ENCODE data around the gene MRM3.
"Not testable (repeated sequence)": the region's sequence is repeated elsewhere in the genome, so short reads cannot be mapped to it uniquely, and the experiment has no call there.

The MRM3 gene

DNA sequence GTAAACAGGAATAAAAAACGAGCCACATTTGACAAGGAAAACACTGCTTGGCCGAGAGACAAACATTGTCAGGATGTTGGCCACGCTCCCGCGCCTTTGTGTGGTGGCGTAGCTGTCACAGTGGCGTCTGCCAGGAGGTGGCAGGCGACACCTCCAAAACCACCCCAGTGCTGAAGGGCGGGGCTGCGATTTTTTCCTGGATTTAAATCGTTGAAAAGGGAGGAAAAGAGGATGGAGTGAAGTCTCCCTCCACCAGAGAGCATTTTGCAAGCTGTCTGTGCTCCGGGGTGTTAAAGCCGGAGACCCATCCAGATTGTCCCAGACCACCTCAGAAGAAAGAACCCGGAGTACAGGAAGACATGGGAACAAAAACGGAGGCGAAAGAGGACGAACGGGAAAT is 12.7 kb downstream of the MRM3 start:
- FAIRE-seq (peak; percentile 76), DNase-seq (ENCODE audit: insufficient read length, low spot score) (peak; percentile 77)

DNA sequence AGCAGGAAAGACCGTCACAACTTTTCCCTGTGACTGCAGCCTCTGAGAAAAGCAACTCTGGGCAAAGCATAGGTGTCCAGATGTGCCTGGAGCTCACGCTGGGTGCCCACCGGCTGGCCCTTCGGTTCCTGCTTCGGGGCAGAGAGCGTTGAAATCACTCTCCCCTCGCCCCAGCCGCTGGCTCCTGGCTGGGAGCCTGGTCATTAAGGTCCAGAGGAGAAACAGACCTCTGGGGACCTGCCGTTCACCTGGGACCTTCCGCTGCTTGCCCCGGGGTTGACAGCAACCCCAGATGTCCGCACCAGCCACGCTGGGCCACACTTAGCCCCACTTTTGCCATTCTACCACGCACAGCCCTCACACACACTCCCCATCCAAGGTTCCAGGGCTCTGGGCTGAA is 13.1 kb downstream of the MRM3 start:
- DNase-seq (ENCODE audit: insufficient read length, low spot score) (no peak), FAIRE-seq (no peak)

DNA sequence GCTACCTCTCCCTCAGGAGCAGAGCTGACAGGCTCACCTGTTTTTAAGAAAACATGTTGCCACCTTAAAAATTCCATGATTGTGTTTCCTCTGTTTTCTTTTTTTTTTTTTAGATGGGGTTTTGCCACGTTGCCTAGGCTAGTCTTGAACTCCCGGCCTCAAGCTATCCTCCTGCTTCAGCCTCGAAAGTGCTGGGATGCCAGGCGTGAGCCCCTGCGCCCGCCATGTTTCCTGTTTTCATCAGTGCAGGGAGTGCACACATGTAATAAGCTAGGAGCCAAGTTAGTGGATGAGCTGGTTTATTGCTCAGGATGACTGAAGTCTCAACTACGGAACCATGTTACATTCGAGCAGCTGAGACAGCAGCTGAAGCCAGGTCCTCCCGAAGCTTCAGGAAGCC is 13.6 kb downstream of the MRM3 start:
- DNase-seq (ENCODE audit: insufficient read length, low spot score), result no peak

DNA sequence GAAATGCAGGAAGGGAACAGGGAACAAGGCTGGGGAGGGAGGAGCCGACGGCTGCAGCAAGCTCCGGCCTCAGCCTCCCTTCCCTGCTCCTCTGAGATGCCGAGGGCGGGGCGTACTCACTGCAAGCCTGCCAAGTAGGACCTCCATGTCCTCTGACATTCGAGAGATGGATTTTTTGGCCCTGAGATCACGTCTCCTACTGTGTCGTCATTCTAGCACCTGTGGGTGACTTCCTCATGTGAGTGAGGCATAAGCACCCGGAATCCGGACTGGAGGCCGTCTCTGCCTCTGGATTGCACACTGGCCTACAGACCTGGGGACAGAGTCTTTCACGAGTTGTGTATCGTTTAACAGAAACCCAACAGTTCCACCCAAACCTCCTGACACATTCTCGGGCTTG is 14.5 kb downstream of the MRM3 start:
- DNase-seq (ENCODE audit: insufficient read length, low spot score) (no peak), FAIRE-seq (no peak)

More for the DNA sequence above, 13.6 kb downstream of the MRM3 start:
- FAIRE-seq, result no peak

DNA sequence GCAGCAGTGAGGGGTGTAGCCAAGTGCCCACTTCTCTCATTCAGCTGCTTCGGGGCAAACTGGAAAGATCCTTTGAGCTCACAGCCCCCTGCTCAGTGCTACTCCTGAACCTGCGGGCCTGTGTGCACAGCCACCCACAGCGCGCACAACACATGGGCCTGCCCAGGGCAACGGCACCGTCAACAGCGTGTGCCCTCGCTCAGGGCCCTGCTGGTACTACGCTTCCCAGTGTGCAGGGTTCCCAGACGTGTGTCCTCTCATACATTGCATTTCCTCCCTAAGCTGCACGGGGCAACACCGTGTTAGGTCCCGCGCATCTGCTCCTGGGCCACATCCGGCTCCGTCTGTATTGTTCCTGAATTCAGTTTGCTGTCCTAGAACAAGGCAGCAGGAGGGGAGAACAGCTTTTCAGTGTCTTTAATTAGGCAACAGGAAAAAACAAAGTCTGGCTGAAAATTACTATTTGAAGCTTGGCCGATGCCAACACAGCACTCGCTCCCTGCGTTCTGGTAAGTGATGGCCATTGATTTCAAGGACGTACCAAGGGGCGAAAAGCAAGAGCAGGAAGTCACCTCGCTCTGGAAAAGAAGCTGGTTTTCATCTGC is 15.2 kb downstream of the MRM3 start:
- no peak for DNase-seq (ENCODE audit: insufficient read length, low spot score)
- no peak for FAIRE-seq

DNA sequence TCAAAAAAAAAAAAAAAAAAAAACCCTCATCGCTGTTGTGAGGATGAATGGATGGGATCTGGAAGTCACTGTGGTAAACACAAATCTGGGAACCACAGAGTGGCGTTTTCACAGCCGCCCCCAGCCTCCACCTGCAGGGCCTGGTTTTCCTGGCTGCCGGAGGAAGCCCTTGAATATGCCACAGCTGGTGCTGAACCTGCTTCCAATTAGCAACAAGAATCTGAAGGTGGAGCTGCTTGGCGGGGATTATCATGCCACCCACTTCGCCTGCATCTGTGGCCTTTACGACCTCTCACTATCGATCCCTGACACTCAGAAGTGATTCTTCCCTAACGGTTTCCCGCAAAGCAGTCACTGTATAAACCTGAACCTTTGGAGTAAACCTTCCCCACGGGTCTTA is 16.1 kb downstream of the MRM3 start:
- DNase-seq (ENCODE audit: insufficient read length, low spot score) (no peak), FAIRE-seq (no peak)

DNA sequence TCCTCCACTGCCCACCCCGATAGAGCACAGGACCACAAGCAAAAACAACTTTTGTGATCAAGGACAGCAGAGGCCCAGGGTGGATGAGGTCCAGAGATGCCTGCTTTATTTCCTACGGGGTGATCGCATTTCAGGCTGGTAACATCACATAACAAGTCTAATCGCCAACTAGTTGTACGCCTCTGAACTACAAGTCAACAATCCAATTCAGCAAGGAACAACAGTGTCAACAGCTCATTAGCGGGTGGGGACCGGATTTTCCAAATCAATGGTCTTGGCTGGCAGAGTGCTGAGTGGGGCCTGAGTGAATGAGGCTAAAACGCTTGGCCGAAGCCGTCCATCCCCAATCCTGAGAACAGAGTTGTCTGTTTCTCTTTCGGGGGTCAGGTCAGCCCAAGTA is 17.1 kb downstream of the MRM3 start:
- no peak for FAIRE-seq

DNA sequence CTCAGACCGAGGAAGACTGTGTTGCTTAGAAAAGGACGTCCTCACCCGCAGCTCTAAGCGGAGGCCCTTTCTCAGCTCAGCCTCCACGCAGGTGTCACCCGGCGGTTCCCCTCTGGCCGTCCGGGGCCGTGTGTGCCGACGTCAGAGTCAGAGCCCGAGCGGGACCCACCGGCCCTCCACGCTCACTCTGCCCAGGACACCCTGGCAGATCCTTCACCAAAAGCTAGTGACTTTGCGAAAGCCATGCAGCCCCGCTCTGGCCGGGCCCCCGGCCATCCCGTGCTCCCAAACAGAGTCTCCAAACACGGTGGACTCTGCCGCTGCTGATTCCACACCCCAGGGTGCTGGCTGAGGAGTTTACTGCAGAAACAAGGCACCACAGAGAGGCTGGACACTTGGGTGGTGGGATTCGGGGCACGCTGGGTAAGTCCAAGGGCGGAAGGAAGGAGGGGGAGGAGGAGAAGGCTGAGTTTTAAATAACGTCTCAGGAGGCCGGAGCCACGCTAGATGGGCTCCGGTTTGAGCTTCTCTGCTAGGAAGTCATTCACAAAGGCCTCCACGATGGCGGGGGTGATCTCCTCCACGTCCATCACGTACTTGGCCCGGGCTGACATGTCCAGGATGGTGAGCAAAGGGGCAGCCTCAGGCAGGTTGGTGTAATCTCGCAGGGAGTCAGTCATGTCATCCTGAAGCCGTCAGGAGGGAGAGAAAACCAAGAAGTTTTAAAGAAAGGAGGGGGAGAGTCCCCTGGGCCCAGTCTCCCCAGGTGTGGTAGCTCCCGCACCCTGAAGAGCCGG is 18.5 kb downstream of the MRM3 start:
- no peak for FAIRE-seq
- no peak for DNase-seq (ENCODE audit: insufficient read length, low spot score)

More for the DNA sequence above, 17.1 kb downstream of the MRM3 start:
- no peak for DNase-seq (ENCODE audit: insufficient read length, low spot score)

DNA sequence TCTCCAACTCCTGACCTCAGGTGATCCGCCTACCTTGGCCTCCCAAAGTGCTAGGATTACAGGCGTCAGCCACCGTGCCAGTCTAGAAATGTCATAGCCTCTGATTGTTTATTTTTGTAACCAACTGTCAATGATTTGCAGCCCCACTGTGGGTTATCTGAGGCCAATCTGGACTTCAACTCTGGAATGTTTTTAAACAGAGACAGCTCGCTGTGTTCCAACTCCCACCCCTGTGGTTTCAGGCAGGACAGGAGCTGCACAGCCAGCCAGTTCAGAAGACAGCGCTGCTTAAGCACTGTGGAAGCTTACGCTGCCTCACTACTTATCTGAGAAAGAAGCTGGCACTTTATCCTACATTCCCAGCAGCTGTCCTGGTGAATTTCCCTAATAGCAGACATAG is 19.5 kb downstream of the MRM3 start:
- FAIRE-seq, result no peak
- DNase-seq (ENCODE audit: insufficient read length, low spot score), result no peak

DNA sequence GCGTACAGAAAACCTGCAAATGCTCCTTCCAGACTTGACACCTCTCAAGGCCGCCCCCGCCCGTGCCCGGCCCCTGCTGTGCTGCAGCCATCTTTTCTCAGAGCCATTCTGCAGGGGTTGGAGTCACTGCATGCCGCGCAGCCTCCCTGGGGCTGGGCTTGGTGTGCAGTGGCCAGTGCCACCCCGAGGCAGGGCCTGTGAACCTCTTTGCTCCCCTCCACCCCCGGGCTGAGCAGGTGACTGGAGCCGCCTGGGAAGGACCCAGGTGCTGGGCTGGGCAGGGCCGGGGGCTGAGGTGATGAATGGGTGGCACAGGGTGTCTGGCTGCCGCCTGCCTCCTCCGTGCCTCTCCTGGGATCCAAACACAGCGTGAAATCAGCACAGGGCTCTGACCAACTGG is 20.3 kb downstream of the MRM3 start:
- no peak for DNase-seq (ENCODE audit: insufficient read length, low spot score)
- no peak for FAIRE-seq

DNA sequence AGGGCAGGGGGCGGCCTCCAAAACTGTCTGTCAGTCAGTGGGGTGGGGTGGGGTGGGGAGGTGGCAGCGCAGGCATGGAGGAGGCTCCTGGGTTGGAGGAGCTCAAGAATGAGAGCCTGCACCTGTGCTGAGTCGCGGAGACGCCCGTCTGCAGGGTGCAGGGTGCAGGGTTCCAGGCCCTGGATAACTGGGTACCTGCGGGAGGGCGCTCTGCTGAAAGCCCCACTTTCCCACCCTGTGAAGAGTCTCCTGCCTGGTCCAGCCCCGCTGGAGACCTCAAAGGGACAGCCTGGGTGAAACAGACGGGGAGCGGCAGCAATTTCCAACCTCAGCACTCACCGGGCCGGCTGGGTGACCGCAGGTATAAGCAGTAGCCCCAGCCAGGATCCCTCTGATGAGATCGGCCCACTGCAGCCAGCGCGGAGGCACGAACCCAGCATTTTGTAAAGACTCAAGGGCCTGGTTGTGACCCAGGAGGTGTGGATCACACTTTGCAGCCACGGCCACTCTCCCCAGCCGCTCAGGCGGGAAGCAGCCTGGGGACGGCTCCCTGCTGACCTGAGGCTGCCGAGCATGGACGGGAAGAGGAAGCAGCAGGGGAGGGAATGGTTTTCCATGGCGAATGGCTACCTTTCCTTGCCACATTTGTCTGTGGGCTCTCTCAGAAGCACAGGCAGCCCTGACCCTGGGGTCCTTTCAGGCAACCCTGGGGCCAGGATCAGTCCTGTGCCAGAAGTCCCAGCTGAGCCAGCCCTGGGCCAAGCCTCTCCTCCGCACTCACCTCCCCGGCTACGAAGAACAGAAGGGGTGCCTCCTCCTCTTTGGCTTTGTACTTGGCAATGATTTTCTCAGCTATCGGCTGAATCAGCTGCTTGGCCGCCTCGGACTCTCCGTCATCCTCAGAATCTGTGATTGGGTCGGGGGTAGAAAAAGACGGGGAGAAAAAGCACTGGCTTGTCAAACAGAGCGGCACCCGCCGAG is 21.0 kb downstream of the MRM3 start:
- no peak for FAIRE-seq
- no peak for DNase-seq (ENCODE audit: insufficient read length, low spot score)

DNA sequence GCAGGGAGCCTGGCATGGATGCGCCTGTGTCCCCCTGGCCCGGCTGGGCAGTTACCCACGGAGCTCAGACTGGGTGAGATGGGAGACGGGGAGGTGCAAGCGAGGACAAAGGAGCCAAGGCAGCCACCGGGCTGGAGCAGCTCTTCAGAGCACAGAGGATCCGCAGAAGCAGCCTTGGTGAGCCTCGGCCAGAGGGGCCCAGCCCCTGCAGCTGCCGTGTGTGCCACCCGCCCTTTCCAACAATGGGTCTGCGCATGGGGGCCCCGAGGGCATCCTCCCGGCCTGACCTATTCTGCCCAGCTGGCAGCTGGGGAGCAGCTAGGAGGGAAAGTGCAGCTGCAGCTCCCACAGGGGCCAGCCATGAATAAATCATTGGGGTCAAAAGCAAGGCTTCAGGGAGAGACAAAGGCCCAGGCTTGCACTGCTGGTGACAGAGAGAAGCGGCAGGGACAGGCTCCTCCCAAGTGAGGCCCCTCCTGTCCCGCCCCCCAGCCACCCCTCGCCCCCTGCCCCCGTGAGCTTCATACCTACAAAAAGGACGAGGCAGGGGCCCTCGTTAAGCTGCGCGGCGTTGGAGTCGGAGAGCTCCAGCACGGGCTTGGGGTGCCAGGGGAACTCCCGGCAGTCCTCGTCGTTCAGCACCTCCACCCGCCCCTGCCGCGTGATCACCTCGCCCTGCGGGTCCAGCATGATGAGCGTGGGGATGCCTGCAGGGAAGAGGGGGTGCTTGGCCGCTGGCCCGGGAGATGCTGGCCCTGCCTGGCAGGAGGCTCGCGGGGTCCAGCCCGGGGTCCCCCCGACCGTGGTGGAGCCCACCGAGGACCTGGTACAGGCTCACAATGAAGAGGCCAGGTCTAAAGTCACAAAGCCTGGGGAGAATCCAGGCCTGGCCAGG is 22.6 kb downstream of the MRM3 start:
- DNase-seq (ENCODE audit: insufficient read length, low spot score) (no peak), FAIRE-seq (no peak)

DNA sequence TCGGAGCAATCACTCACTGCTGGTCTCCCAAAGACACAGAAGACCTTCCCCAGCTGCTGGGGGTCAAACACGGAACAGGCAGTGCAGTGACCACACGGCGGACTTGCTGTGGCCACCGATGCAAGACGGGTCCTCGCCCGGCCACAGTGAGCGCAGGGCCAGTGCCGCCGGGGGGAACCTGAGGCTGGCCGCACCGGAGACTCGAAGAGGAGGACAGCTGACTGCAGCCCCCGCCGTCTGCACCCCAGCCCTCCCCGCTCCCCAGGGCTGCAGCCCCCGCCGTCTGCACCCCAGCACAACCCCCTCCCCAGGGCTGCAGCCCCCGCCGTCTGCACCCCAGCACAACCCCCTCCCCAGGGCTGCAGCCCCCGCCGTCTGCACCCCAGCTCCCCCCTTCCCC is 23.7 kb downstream of the MRM3 start:
- DNase-seq (ENCODE audit: insufficient read length, low spot score); FAIRE-seq: not testable (repeated sequence)

DNA sequence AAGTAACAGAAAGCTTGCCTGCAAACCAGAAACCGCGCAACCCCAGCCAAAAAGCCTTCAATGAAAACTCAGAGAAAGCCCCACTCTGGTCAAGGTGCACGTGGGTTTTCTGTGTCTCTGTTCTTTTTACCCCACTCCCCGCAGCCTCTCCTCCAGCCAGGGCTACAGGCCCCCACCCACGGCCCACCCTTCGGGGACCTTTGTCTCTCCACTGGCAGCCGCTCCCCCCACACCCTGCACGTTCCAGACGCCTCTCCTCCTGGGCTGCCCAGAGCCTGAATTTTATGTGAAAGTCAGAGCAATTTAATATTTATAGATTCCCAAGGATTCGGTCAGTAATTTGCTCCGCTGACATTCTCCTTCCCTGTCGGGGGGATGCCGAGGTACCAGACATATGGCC is 24.2 kb downstream of the MRM3 start:
- DNase-seq (ENCODE audit: insufficient read length, low spot score), result no peak
- FAIRE-seq, result no peak

DNA sequence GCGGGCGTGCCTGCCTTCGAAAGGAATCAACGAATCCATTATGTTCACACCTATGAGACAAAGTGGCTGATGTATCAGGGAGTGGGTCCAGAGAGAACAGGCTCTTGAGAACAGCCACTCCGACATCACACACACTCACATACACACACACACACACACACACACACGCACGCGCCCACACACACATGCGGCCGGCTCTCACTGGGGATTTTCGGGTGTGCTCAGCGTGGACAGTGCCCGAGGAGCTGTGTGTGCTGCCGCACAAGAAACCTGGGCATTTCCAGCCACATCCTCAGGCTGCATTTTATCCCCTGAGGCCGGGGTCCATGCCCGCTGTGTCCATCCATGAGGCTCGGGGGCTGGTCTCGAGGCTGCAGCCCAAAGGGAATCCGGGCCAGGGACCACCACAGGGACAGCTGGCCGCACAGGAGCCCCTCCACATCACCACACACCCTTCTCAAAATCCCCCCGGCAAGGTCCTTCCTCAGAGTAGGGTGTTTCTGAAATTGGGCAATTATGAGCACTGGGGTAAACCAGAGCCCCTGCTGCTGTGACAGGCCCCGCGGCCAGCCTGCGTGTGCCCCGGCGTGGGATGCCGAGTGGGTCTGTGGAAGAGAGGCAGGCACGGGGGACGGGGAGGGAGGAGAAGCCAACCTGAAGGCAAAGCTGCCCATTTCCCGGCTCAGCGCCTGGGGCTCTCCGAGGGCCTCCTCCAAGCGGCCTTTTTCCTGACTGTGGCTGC is 24.8 kb downstream of the MRM3 start:
- no peak for DNase-seq (ENCODE audit: insufficient read length, low spot score)
- FAIRE-seq, result no peak

DNA sequence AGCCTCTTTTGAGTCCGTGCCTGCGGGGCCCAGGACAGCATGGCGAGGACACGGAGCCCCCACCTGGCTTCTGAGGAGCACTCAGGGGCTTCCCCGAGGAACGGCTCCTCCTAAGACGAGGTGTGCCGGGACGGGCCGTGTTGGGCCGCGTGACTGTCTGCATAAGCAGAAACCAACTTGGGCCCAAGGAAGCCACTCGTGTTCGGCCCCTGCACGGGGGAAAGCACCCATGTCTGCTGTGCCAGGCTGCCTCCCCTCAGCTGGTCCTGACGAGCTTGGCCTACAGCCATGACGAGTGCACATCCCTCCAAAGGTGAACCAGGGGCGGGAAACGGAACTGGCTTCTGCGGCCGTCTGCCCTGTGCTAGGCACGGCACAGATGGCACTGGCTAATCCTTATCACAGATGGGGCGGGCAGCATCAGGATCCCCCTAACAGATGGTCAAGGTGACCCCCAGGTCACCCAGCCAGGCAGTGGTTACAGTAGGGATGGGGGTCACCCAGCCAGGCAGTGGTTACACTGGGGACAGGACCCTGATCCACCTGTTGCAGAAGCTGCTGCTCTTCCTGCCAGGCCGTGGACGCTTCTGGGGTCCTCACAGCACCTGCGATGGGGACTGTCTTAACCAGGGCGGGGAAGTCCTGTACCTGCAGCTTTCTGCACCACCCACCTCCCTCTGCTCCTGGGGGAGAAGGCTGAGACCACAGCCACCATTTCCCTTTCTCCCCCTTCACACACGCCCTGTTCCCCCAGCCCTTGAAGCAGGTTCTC is 25.6 kb downstream of the MRM3 start:
- DNase-seq (ENCODE audit: insufficient read length, low spot score) (no peak), FAIRE-seq (no peak)

DNA sequence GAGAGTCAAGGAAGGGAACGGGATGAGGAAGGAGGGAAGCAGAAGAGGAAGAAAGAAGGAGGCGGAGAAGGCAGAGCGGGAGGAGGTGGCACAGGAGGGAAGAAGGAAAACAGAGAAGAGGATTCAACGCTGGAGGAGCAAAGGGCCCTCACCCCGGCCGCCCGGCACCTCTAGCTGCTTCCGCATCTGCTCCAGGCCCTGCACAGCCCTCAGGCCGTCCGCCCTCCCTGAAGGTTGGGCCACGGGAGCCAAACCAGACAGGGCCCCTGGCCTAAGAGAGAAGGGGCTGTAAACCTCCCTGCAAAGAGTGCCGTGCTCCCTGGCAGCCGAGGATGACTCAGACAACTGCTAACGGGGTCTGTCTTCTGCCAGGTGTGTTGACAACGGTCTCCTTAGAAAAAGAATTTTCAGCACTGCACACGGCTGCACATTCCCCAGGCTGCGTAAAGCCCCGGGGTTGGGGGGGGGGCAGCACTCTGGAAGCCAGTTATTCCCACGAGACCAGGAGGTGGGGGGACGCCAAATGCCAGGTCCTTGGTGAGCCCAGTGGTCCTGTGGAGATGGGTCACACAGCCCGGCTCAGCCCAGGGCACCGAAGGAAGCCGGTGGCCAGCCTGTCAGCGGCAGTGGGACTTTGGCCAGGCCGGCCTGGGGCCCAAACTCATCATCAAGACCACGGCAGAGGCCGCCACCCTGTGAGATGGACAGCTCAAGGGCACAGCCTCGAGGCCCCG is 29.1 kb downstream of the MRM3 start:
- FAIRE-seq, result no peak

DNA sequence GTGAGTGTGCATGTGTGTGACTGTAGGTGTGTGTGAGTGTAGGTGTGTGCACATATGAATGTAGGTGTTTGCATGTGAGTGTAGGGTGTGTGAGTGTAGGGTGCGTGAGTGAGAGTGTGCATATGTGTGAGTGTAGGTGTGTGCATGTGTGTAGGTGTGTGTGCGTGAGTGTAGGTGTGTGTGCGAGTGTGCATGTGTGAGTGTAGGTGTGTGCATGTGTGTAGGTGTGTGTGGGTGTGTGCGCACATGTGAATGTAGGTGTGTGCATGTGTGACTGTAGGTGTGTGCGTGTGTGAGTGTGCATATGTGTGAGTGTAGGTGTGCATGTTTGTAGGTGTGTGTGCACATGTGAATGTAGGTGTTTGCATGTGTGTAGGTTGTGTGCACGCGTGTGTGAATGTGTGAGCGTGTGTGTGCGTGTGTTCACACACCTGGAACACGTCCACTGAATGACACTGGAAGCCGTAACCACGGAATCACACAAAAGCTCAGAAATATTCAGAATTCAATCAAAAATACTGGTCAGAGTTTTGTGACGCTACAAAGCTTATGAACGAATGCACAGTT is 30.6 kb downstream of the MRM3 start:
- FAIRE-seq, result peak; percentile 99

More for the DNA sequence above, 29.1 kb downstream of the MRM3 start:
- no peak for DNase-seq (ENCODE audit: insufficient read length, low spot score)

More for the DNA sequence above, 30.6 kb downstream of the MRM3 start:
- no peak for DNase-seq (ENCODE audit: insufficient read length, low spot score)

All from HTR-8/SVneo (cell line).